Stimulated activated memory B cell treated with anti-CD40 and anti-IgM and Interleukin-4, amounts not matched to agents 10 μg/mL and 1 μg/mL and 100 μg/mL, for 72 hours (primary cell): ENCODE results near the gene ASXL1.

Source experiments
- ATAC-seq: fragments of 150-1000 bp; cut with Tn5 transposase; 2 replicates; pipeline ENCODE4 v1.10.0; 2021
- H3K27ac Mint-ChIP-seq: one replicate; pipeline ENCODE4 v1.8.0; 2022; ENCODE audit warnings: mild to moderate bottlenecking, mixed read lengths
- H3K27me3 Mint-ChIP-seq: one replicate; pipeline ENCODE4 v1.8.0; 2022; ENCODE audit warnings: mixed read lengths
- H3K36me3 Mint-ChIP-seq: one replicate; pipeline ENCODE4 v1.8.0; 2022; ENCODE audit warnings: mixed read lengths
- H3K4me1 Mint-ChIP-seq: one replicate; pipeline ENCODE4 v1.8.0; 2022; ENCODE audit warnings: mixed read lengths
- H3K4me3 Mint-ChIP-seq: one replicate; pipeline ENCODE4 v1.8.0; 2022; ENCODE audit warnings: mild to moderate bottlenecking, moderate library complexity, mixed read lengths
- H3K9me3 Mint-ChIP-seq: one replicate; pipeline ENCODE4 v1.8.0; 2022; ENCODE audit warnings: mixed read lengths

Gene ASXL1

DNA sequence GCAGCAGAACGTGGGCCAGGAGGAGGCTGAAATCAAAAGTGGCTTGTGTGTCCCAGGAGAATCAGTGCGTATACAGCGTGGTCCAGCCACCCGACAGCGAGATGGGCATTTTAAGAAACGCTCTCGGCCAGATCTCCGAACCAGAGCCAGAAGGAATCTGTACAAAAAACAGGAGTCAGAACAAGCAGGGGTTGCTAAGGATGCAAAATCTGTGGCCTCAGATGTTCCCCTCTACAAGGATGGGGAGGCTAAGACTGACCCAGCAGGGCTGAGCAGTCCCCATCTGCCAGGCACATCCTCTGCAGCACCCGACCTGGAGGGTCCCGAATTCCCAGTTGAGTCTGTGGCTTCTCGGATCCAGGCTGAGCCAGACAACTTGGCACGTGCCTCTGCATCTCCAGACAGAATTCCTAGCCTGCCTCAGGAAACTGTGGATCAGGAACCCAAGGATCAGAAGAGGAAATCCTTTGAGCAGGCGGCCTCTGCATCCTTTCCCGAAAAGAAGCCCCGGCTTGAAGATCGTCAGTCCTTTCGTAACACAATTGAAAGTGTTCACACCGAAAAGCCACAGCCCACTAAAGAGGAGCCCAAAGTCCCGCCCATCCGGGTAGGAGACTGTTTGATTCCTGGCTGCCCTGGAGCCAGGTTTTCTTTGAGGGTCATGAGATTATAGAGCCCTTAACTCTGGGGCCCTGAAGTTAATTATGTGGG, 75.3 kb downstream of the ASXL1 start:
- no peak for ATAC-seq
- H3K4me1 Mint-ChIP-seq = no peaks in the 10 kb centered on the region
- no peaks in the 10 kb centered on the region for H3K9me3 Mint-ChIP-seq
- H3K27ac Mint-ChIP-seq = no peak overlapping the region
- H3K36me3 Mint-ChIP-seq = peaks cover 80% of the 10 kb centered on the region
- H3K4me3 Mint-ChIP-seq = no peak overlapping the region
- H3K27me3 Mint-ChIP-seq = no peaks in the 10 kb centered on the region

DNA sequence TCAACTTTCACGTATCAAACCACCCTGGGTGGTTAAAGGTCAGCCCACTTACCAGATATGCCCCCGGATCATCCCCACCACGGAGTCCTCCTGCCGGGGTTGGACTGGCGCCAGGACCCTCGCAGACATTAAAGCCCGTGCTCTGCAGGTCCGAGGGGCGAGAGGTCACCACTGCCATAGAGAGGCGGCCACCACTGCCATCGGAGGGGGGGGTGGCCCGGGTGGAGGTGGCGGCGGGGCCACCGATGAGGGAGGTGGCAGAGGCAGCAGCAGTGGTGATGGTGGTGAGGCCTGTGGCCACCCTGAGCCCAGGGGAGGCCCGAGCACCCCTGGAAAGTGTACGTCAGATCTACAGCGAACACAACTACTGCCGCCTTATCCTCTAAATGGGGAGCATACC, 76.3 kb downstream of the ASXL1 start:
- Mint-ChIP-seq H3K4me3 (no peak overlapping the region), H3K9me3 (no peaks in the 10 kb centered on the region), H3K36me3 (peaks cover 80% of the 10 kb centered on the region), H3K4me1 (peaks cover 8% of the 10 kb centered on the region), H3K27ac (no peak overlapping the region), H3K27me3 (no peaks in the 10 kb centered on the region)
- ATAC-seq = no peak

DNA sequence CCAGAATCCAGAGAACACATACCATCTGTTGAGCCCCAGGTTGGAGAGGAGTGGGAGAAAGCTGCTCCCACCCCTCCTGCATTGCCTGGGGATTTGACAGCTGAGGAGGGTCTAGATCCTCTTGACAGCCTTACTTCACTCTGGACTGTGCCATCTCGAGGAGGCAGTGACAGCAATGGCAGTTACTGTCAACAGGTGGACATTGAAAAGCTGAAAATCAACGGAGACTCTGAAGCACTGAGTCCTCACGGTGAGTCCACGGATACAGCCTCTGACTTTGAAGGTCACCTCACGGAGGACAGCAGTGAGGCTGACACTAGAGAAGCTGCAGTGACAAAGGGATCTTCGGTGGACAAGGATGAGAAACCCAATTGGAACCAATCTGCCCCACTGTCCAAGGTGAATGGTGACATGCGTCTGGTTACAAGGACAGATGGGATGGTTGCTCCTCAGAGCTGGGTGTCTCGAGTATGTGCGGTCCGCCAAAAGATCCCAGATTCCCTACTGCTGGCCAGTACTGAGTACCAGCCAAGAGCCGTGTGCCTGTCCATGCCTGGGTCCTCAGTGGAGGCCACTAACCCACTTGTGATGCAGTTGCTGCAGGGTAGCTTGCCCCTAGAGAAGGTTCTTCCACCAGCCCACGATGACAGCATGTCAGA, 77.4 kb downstream of the ASXL1 start:
- ATAC-seq = no peak
- H3K4me3 Mint-ChIP-seq = no peak overlapping the region
- no peaks in the 10 kb centered on the region for H3K27me3 Mint-ChIP-seq
- no peaks in the 10 kb centered on the region for H3K9me3 Mint-ChIP-seq
- peaks cover 82% of the 10 kb centered on the region for H3K36me3 Mint-ChIP-seq
- peaks cover 8% of the 10 kb centered on the region for H3K4me1 Mint-ChIP-seq
- H3K27ac Mint-ChIP-seq = no peak overlapping the region

DNA sequence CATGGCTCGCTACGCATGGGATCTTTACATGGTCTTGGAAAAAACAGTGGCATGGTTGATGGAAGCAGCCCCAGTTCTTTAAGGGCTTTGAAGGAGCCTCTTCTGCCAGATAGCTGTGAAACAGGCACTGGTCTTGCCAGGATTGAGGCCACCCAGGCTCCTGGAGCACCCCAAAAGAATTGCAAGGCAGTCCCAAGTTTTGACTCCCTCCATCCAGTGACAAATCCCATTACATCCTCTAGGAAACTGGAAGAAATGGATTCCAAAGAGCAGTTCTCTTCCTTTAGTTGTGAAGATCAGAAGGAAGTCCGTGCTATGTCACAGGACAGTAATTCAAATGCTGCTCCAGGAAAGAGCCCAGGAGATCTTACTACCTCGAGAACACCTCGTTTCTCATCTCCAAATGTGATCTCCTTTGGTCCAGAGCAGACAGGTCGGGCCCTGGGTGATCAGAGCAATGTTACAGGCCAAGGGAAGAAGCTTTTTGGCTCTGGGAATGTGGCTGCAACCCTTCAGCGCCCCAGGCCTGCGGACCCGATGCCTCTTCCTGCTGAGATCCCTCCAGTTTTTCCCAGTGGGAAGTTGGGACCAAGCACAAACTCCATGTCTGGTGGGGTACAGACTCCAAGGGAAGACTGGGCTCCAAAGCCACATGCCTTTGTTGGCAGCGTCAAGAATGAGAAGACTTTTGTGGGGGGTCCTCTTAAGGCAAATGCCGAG, 78.2 kb downstream of the ASXL1 start:
- Mint-ChIP-seq H3K27ac (no peak overlapping the region), H3K4me3 (no peak overlapping the region)

DNA sequence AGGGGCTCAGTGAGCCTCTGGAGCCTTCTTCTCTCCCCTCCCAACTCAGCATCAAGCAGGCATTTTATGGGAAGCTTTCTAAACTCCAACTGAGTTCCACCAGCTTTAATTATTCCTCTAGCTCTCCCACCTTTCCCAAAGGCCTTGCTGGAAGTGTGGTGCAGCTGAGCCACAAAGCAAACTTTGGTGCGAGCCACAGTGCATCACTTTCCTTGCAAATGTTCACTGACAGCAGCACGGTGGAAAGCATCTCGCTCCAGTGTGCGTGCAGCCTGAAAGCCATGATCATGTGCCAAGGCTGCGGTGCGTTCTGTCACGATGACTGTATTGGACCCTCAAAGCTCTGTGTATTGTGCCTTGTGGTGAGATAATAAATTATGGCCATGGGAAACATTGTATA, 78.8 kb downstream of the ASXL1 start:
- no peak overlapping the region for H3K27ac Mint-ChIP-seq

More for the DNA sequence above, 78.2 kb downstream of the ASXL1 start:
- H3K9me3 Mint-ChIP-seq = no peaks in the 10 kb centered on the region
- no peaks in the 10 kb centered on the region for H3K27me3 Mint-ChIP-seq
- no peak for ATAC-seq
- peaks cover 85% of the 10 kb centered on the region for H3K36me3 Mint-ChIP-seq
- H3K4me1 Mint-ChIP-seq = peaks cover 10% of the 10 kb centered on the region

DNA sequence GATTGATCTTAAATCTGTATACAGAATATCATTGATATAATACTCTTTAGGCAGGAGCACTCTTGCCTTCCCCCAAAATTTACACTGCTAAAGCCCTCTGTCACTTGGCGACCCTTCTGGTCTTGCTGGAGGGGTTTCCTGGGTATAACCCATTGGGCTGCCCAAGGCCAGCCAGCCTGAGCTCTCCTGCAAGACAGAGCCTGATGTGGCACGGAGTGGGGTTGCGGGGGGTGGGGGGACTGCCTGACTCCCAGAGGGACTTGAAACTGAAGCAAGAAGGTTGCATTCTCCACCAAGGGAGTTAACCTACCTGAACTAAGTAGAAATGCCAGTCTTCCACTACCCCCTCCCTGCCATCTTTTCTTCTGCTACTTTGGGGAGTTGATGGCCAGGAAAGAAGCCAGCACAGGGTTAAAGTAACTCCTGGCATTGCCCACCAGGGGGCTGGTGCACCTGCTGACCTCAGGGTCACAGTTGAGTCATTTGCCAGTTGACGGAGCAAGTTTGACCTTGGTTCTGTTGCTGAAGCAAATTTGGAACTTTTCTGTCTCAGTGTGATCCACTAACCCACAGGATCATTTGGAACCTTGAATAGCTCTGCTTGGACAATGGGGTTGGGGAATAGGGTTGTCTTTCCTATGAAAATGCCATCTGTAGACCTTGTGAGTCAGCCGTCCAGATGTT, 79.4 kb downstream of the ASXL1 start:
- H3K36me3 Mint-ChIP-seq = peaks cover 76% of the 10 kb centered on the region
- peaks cover 20% of the 10 kb centered on the region for H3K4me1 Mint-ChIP-seq
- H3K4me3 Mint-ChIP-seq = no peak overlapping the region
- H3K27ac Mint-ChIP-seq = no peak overlapping the region
- no peaks in the 10 kb centered on the region for H3K27me3 Mint-ChIP-seq
- ATAC-seq = no peak
- no peaks in the 10 kb centered on the region for H3K9me3 Mint-ChIP-seq

More for the DNA sequence above, 78.8 kb downstream of the ASXL1 start:
- no peak overlapping the region for H3K4me3 Mint-ChIP-seq
- no peak for ATAC-seq
- no peaks in the 10 kb centered on the region for H3K9me3 Mint-ChIP-seq
- peaks cover 78% of the 10 kb centered on the region for H3K36me3 Mint-ChIP-seq
- H3K4me1 Mint-ChIP-seq = peaks cover 17% of the 10 kb centered on the region
- H3K27me3 Mint-ChIP-seq = no peaks in the 10 kb centered on the region

DNA sequence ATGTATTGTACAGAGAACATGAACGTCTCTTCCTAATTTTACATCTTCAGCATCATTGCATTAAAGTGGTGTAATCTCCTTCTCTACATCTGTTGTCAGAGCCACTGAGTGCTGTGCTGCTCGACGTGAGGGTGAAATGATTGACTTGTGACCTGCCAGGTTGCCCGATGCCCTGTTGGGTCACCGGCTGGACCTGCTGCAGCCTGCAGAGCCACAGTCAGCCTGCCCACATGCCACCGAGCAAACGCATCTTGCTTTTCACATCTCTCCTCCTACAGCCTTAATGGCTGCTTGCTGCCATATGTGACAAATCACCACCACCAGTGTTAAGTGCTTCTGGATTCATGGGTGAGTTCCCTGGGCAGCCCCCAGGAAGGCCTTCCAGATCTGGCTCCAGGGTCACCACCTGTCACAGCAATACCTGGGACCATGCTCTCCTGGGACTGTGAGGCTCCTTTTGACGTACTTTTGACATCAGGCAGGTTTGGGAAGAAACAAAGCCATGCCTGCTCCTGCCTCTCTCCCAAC, 80.3 kb downstream of the ASXL1 start:
- Mint-ChIP-seq H3K4me3 (no peak overlapping the region), H3K27ac (no peak overlapping the region), H3K27me3 (no peaks in the 10 kb centered on the region), H3K36me3 (peaks cover 74% of the 10 kb centered on the region), H3K4me1 (peaks cover 29% of the 10 kb centered on the region), H3K9me3 (no peaks in the 10 kb centered on the region)
- ATAC-seq = no peak

DNA sequence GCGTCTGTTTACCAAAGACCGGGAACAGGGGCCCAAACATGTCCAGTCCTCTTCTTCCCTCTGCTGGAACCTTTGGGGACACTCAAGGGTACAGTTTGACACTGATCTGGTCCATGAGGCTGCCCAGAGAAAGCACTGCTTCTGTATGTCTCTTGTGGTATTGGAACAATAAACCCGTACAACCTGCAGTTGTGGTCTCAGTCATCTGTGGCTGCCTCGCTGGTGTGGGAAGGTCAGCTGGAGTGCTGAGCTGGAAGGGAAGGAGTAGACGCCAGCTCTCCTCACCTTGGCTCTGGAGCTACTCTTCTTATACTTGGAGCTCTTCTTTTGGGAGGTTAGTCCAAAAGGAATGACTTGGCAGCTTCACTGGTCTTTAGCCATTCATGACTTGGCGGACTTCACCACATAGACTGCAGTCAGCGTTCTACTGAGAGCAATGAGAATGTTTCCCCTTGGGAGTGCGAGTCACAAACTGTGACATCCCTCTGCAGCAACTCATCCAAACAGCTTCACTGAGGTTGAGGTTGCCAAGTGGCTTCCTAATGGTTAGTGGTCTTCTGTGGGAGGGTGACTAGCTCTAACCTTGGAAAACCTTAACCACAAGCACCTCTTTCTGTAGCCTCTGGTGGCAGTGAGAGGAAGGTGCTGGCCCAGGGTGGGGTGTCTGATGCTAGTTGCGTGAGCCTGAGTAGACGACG, 81.2 kb downstream of the ASXL1 start:
- H3K4me3 Mint-ChIP-seq = no peak overlapping the region
- peak; percentile 63 for ATAC-seq
- H3K27me3 Mint-ChIP-seq = no peaks in the 10 kb centered on the region
- peaks cover 37% of the 10 kb centered on the region for H3K4me1 Mint-ChIP-seq
- peak overlapping the region; percentile 24 for H3K27ac Mint-ChIP-seq
- H3K9me3 Mint-ChIP-seq = no peaks in the 10 kb centered on the region
- peaks cover 65% of the 10 kb centered on the region for H3K36me3 Mint-ChIP-seq

DNA sequence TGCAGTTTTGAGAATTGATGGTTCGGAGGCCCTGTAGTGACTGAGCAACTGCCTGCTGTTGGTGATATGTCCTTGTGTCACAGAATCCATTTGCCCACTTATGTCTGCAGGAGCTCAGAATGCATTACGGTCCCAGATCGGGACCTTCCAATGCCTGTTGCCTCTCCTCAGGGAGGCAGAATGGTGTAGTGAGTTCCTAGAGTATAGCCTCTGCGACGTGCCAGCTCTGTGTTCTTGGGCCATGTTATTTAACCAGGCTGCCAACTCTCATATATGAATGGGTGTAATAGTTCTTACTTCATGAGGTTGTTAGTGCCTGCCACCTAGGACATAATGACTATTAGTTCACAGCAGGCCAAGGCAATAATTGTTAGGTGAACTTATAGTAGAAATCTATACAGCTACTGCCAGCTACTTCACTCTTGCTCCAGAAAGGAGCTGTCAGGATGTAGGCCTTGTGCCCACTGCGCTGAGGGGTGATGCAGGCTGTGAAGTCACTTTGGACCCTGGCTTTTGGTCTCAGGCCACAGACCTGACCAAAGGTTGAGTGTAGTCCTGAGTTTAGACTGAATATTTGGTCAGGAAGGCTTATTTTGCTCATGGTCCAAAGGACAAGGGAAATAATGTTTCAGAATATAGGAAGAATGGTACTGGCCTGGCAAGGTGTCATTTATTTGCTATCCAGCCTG, 82.1 kb downstream of the ASXL1 start:
- peaks cover 43% of the 10 kb centered on the region for H3K4me1 Mint-ChIP-seq
- H3K27me3 Mint-ChIP-seq = no peaks in the 10 kb centered on the region
- no peak overlapping the region for H3K27ac Mint-ChIP-seq
- H3K9me3 Mint-ChIP-seq = no peaks in the 10 kb centered on the region
- H3K36me3 Mint-ChIP-seq = peaks cover 61% of the 10 kb centered on the region
- ATAC-seq = no peak
- H3K4me3 Mint-ChIP-seq = no peak overlapping the region

DNA sequence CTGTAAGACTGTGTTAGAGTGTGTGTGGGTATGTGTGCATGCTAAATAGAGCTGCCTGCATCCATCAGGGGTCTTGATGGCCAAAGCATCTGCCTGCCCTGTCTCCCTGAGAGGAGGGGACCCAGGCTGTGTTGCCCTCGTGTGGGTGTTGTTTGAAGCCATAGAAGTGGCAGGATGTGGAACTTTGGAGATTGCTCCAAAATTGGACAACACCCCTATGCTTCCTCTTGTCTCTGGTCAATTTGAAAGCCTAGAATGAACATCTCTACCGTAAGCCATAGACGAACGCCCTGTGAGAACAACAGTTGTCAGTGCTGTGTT, 82.6 kb downstream of the ASXL1 start:
- no peak for ATAC-seq
- peaks cover 48% of the 10 kb centered on the region for H3K4me1 Mint-ChIP-seq
- no peaks in the 10 kb centered on the region for H3K27me3 Mint-ChIP-seq
- H3K36me3 Mint-ChIP-seq = peaks cover 61% of the 10 kb centered on the region
- no peaks in the 10 kb centered on the region for H3K9me3 Mint-ChIP-seq
- H3K4me3 Mint-ChIP-seq = no peak overlapping the region
- no peak overlapping the region for H3K27ac Mint-ChIP-seq

DNA sequence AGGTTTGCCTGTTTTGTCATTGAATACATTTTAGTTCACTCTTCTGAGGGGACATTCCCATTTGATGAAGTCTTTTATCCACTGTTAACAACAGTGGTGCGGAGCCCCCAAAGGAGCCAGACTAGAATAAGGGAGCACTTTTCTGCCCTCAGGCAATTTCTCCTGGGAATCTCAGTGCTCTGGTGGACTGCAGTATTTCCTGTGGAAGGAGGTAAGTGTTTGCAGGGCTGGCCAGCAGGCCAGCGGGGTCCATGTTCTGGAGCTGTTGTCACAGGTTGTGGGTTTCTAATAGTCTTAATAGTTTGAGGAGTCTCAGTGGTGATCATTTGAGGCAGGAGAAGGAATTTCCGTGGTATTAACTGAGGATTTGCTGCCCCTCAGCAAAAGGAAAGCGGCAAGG, 83.5 kb downstream of the ASXL1 start:
- Mint-ChIP-seq H3K27ac (no peak overlapping the region), H3K4me1 (peaks cover 50% of the 10 kb centered on the region), H3K9me3 (no peaks in the 10 kb centered on the region), H3K36me3 (peaks cover 53% of the 10 kb centered on the region), H3K4me3 (no peak overlapping the region), H3K27me3 (no peaks in the 10 kb centered on the region)
- no peak for ATAC-seq

DNA sequence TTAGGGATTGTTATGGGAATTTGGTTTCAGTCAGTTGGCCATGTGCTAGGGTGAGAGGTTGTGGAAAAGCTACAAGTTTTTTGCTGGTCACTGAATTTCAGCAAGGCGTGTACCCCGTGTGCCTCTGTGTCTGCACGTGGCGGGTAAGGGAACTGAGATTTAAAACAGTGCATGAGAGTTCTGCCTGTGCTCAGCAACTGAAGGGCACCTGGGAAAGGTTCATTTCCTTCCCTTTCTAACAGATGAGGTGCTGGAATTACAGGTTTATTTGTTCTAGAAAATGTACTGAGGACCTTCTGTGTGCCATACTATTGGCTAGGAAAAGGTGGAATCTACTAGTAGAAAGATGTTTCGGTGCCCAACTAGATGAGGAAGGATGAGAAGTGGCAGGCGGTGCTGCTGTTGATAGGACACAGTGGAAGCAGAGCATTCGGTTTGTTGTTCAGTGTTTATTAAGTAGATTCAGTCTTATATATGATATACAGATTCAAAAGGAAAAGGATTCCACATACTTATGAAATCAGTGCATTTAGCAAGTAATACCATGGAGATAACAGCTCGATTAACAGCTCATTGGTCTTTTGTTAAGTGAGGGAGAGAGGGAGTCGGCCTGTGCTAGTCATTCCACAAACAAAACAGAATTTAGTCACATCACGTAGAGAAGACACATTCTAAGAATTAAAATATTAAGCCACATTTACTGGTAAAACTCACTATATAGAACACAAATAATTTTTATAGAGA, 84.7 kb downstream of the ASXL1 start:
- H3K36me3 Mint-ChIP-seq = peaks cover 47% of the 10 kb centered on the region
- H3K4me1 Mint-ChIP-seq = peaks cover 50% of the 10 kb centered on the region

DNA sequence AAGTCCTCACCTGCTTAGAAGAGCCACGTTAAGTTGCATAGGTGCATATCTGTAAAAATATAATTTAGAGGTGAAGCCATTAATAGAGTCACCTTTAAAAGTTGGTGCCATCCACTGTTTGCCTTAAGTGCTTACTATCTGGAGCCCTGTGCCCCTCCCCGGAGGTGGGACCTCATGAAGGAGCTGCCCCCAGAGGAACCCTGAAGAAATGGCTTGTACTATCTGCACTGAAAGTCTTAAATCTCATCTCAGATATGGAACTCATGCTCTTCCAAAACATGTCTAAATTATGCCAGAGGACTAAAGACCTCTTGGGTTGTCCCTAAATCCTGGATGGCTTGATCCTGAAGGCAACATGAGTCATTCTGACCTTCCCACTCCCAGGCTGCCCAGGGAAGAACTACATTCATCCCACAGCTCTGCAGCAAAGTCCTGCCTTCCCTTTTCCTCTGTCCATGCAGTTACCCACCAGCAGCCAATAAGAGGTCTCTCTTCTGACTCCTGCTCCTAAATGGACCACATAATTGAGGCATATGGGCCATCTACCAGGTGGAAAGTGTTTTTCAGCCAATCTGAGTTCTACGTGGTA, 85.3 kb downstream of the ASXL1 start:
- ATAC-seq = no peak
- H3K4me3 Mint-ChIP-seq = no peak overlapping the region
- no peaks in the 10 kb centered on the region for H3K9me3 Mint-ChIP-seq
- H3K27ac Mint-ChIP-seq = peak overlapping the region; percentile 53
- H3K4me1 Mint-ChIP-seq = peaks cover 50% of the 10 kb centered on the region
- peaks cover 42% of the 10 kb centered on the region for H3K36me3 Mint-ChIP-seq
- H3K27me3 Mint-ChIP-seq = no peaks in the 10 kb centered on the region

More for the DNA sequence above, 84.7 kb downstream of the ASXL1 start:
- no peak overlapping the region for H3K4me3 Mint-ChIP-seq
- H3K27ac Mint-ChIP-seq = peak overlapping the region; percentile 53
- ATAC-seq = no peak
- H3K27me3 Mint-ChIP-seq = no peaks in the 10 kb centered on the region
- H3K9me3 Mint-ChIP-seq = no peaks in the 10 kb centered on the region
